HUDEP-2 (cell line): ENCODE measurements around the gene ANXA1.
A peak's percentile ranks its signal among the peaks of the same experiment; 100 is the strongest.

ENCODE experiments used
- DNase-seq, 76 experiments: peaks; one replicate each; lab custom pipeline; 2025; ENCODE audit not compliant: unreplicated experiment in 76 of 76; lab: John Stamatoyannopoulos, UW

ANXA1 gene

GRCh38 chr9:73137286-73137899 is 14.3 kb upstream of the ANXA1 start:
- no peak for DNase-seq

- no peak for DNase-seq
Observed at GRCh38 chr9:73137914-73138313, 13.8 kb upstream of the ANXA1 start.

- DNase-seq, result no peak
Observed at GRCh38 chr9:73138516-73138915, 13.1 kb upstream of the ANXA1 start.

GRCh38 chr9:73141282-73141681 is 10.4 kb upstream of the ANXA1 start:
- DNase-seq, result no peak

- no peak for DNase-seq
Observed at GRCh38 chr9:73143711-73144328, 7.8 kb upstream of the ANXA1 start.

GRCh38 chr9:73146111-73146815 is 5.4 kb upstream of the ANXA1 start:
- DNase-seq, result peak in 4 of 76 experiments; percentile 7 to 20 (median 14)

- no peak for DNase-seq
Observed at GRCh38 chr9:73148447-73148937, 3.2 kb upstream of the ANXA1 start.

GRCh38 chr9:73149371-73150067 is 2.1 kb upstream of the ANXA1 start:
- DNase-seq, result peak in 29 of 76 experiments; percentile 11 to 72 (median 34)

- DNase-seq, result no peak
Observed at GRCh38 chr9:73152543-73152844, 829 bp downstream of the ANXA1 start.

GRCh38 chr9:73152953-73153352 is 1.3 kb downstream of the ANXA1 start:
- no peak for DNase-seq

- DNase-seq, result no peak
Observed at GRCh38 chr9:73153793-73154227, 2.1 kb downstream of the ANXA1 start.

- no peak for DNase-seq
Observed at GRCh38 chr9:73154271-73154670, 2.6 kb downstream of the ANXA1 start.

GRCh38 chr9:73154722-73155121 is 3.1 kb downstream of the ANXA1 start:
- no peak for DNase-seq

GRCh38 chr9:73155377-73155776 is 3.7 kb downstream of the ANXA1 start:
- DNase-seq, result no peak

GRCh38 chr9:73155968-73156864 is 4.6 kb downstream of the ANXA1 start:
- DNase-seq, result peak in 1 of 76 experiments; percentile 14

- DNase-seq, result no peak
Observed at GRCh38 chr9:73156865-73157187, 5.2 kb downstream of the ANXA1 start.

GRCh38 chr9:73157811-73158210 is 6.1 kb downstream of the ANXA1 start:
- no peak for DNase-seq

- no peak for DNase-seq
Observed at GRCh38 chr9:73158723-73159122, 7.1 kb downstream of the ANXA1 start.

GRCh38 chr9:73160868-73161267 is 9.2 kb downstream of the ANXA1 start:
- DNase-seq, result no peak

GRCh38 chr9:73162987-73163768 is 11.5 kb downstream of the ANXA1 start:
- no peak for DNase-seq
